ENCODE results near the gene TOM1L2.
"Not testable (repeated sequence)": the region's sequence is repeated elsewhere in the genome, so short reads cannot be mapped to it uniquely, and the experiment has no call there.

TOM1L2 gene

GRCh38 chr17:17919169-17920107 is 52.8 kb downstream of the TOM1L2 start:
- DNase-seq = peak; percentile 62

- no peak for DNase-seq
Observed at GRCh38 chr17:17917394-17917793, 54.8 kb downstream of the TOM1L2 start.

- DNase-seq = no peak
Observed at GRCh38 chr17:17915183-17915582, 57.0 kb downstream of the TOM1L2 start.

GRCh38 chr17:17913695-17914332 is 58.4 kb downstream of the TOM1L2 start:
- DNase-seq = peak; percentile 75

- not testable (repeated sequence) for DNase-seq
Observed at GRCh38 chr17:17912336-17912735, 59.9 kb downstream of the TOM1L2 start.

- DNase-seq = no peak
Observed at GRCh38 chr17:17911001-17911613, 61.1 kb downstream of the TOM1L2 start.

GRCh38 chr17:17910060-17910459 is 62.1 kb downstream of the TOM1L2 start:
- no peak for DNase-seq

- DNase-seq = no peak
Observed at GRCh38 chr17:17909078-17909477, 63.1 kb downstream of the TOM1L2 start.

- DNase-seq = no peak
Observed at GRCh38 chr17:17907469-17907868, 64.7 kb downstream of the TOM1L2 start.

GRCh38 chr17:17906418-17907215 is 65.6 kb downstream of the TOM1L2 start:
- no peak for DNase-seq

GRCh38 chr17:17905036-17905320 is 67.2 kb downstream of the TOM1L2 start:
- no peak for DNase-seq

GRCh38 chr17:17904166-17905035 is 67.8 kb downstream of the TOM1L2 start:
- DNase-seq = no peak

- DNase-seq = no peak
Observed at GRCh38 chr17:17902877-17903276, 69.3 kb downstream of the TOM1L2 start.

GRCh38 chr17:17902376-17902775 is 69.8 kb downstream of the TOM1L2 start:
- no peak for DNase-seq

GRCh38 chr17:17900615-17901520 is 71.3 kb downstream of the TOM1L2 start:
- no peak for DNase-seq

- no peak for DNase-seq
Observed at GRCh38 chr17:17899486-17899885, 72.7 kb downstream of the TOM1L2 start.

- DNase-seq = no peak
Observed at GRCh38 chr17:17898673-17899072, 73.5 kb downstream of the TOM1L2 start.

- DNase-seq = no peak
Observed at GRCh38 chr17:17897442-17897841, 74.8 kb downstream of the TOM1L2 start.

GRCh38 chr17:17896746-17897145 is 75.5 kb downstream of the TOM1L2 start:
- no peak for DNase-seq

- DNase-seq = no peak
Observed at GRCh38 chr17:17893801-17894644, 78.2 kb downstream of the TOM1L2 start.
